ENCODE measurements around the gene KLHL36.

DNA sequence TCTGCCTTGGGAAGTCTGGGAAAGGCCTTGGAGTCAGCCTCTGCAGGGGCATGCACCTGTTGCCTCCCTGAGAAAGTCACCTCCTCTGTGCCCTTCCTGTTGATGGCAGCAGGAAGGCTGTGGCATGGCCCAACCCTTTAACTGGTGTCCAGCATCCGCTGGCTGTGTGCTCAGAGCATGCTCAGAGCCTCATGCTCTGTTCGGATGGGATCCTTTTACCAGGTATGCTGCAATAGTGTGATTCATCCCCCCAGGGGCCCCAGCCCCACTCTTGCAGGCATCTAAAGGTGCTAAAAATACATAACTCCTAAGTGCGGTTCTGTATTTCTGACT is 24.9 kb downstream of the KLHL36 start:
- TF ChIP-seq, protein P1, sequence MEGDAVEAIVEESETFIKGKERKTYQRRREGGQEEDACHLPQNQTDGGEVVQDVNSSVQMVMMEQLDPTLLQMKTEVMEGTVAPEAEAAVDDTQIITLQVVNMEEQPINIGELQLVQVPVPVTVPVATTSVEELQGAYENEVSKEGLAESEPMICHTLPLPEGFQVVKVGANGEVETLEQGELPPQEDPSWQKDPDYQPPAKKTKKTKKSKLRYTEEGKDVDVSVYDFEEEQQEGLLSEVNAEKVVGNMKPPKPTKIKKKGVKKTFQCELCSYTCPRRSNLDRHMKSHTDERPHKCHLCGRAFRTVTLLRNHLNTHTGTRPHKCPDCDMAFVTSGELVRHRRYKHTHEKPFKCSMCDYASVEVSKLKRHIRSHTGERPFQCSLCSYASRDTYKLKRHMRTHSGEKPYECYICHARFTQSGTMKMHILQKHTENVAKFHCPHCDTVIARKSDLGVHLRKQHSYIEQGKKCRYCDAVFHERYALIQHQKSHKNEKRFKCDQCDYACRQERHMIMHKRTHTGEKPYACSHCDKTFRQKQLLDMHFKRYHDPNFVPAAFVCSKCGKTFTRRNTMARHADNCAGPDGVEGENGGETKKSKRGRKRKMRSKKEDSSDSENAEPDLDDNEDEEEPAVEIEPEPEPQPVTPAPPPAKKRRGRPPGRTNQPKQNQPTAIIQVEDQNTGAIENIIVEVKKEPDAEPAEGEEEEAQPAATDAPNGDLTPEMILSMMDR (IDR thresholded peaks at IDR 0.05 in 2 of 3, conservative IDR thresholded peaks at IDR 0.05 in 1 of 3; ENCODE audit: insufficient read depth in 2 of 3, low read depth in 1 of 3, low read length in 3 of 3) = no peak
- TF ChIP-seq, protein P2, sequence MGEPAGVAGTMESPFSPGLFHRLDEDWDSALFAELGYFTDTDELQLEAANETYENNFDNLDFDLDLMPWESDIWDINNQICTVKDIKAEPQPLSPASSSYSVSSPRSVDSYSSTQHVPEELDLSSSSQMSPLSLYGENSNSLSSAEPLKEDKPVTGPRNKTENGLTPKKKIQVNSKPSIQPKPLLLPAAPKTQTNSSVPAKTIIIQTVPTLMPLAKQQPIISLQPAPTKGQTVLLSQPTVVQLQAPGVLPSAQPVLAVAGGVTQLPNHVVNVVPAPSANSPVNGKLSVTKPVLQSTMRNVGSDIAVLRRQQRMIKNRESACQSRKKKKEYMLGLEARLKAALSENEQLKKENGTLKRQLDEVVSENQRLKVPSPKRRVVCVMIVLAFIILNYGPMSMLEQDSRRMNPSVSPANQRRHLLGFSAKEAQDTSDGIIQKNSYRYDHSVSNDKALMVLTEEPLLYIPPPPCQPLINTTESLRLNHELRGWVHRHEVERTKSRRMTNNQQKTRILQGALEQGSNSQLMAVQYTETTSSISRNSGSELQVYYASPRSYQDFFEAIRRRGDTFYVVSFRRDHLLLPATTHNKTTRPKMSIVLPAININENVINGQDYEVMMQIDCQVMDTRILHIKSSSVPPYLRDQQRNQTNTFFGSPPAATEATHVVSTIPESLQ (CRISPR knock-in tag; IDR thresholded peaks at IDR 0.05) = no peak
- TF ChIP-seq ZZZ3 (IDR thresholded peaks at IDR 0.05) (no peak), TCF7L2 (IDR thresholded peaks at IDR 0.05; ENCODE audit: low read depth, low read length) (no peak), POLR2A (conservative IDR thresholded peaks at IDR 0.05) (no peak), POLR3A (IDR thresholded peaks at IDR 0.05; ENCODE audit: borderline replicate concordance, extremely low read depth, insufficient read depth, insufficient read length) (no peak), POLR2AphosphoS5 (IDR thresholded peaks at IDR 0.05; ENCODE audit: control insufficient read depth, insufficient read depth, low read depth, low read length) (no peak), PTTG1 (tag; IDR thresholded peaks at IDR 0.05; ENCODE audit: low read depth) (no peak)
